HepG2 (cell line): ENCODE data around the gene IGF2. TPM values are rescaled to one million over a fixed set of nuclear protein-coding genes. Genes with fewer than 3 reads are reported as not detected.
A peak's percentile ranks its signal among the peaks of the same experiment; 100 is the strongest.

Experiments used
- ATAC-seq: fragments of 200-7000 bp; cut with Tn5 transposase; 3 replicates; pipeline ENCODE4 v1.9.1; 2020; ENCODE audit warnings: mild to moderate bottlenecking, moderate library complexity
- BruUV-seq: library from RNA; stranded (reverse); fragments of 400-500 nt; replicated peaks from 2 replicates; lab custom pipeline; 2021; lab: Mats Ljungman, UMichigan
- CTCF ChIA-PET: fragments of 300-600 bp; formaldehyde crosslinking; extraction: SDS; loops from one replicate; lab custom pipeline; 2021; ENCODE audit warnings: low total read pairs, inconsistent platforms, low intra/inter-chr PET ratio; lab: Yijun Ruan, JAX
- POLR2A ChIA-PET: fragments of 350-600 bp; sonication (Branson Sonifier 250); formaldehyde crosslinking; loops from one replicate; lab custom pipeline; 2020; ENCODE audit warnings: antibody characterized with exemption, inconsistent platforms; lab: Yijun Ruan, JAX
- DNase-seq: peaks from one replicate; pipeline ENCODE4 v3.0.0-alpha.2; 2015; ENCODE audit warnings: low spot score
- FAIRE-seq: peaks from 3 replicates; lab custom pipeline; 2011; peaks lifted over from hg19 to GRCh38; lab: Jason Lieb, UNC
- H2AFZ ChIP-seq: one replicate; pipeline ENCODE4 v1.6.1; 2011; ENCODE audit warnings: low read length, inconsistent platforms
- H3K27ac ChIP-seq: fragments of 300-600 bp; 3 replicates; pipeline ENCODE4 v1.8.0; 2011; ENCODE audit warnings: mixed run types, mild to moderate bottlenecking, mixed read lengths, low read length, inconsistent platforms; ENCODE audit not compliant: insufficient read depth; ENCODE audit errors: extremely low read length
- H3K27me3 ChIP-seq, 2 experiments: fragments of 200-600 bp in 1 of 2; 2 replicates in 1 of 2; 3 replicates in 1 of 2; pipeline versions ENCODE4 v1.6.0 to v1.8.0; 2011; ENCODE audit warnings: low read length in 2 of 2, mild to moderate bottlenecking in 2 of 2, moderate library complexity in 2 of 2, inconsistent platforms in 1 of 2; ENCODE audit not compliant: insufficient read depth in 2 of 2, control insufficient read depth in 1 of 2
- H3K36me3 ChIP-seq, 2 experiments: fragments of 200-600 bp in 1 of 2; replicated peaks in 1 of 2; 2 replicates in 1 of 2; 3 replicates in 1 of 2; pipeline versions ENCODE4 v1.5.1 to v1.8.0; 2011; ENCODE audit warnings: low read length in 2 of 2, inconsistent platforms in 1 of 2; ENCODE audit not compliant: insufficient read depth in 2 of 2, control insufficient read depth in 1 of 2
- H3K4me1 ChIP-seq: 2 replicates; pipeline ENCODE4 v1.5.1; 2012; ENCODE audit warnings: low read length, inconsistent platforms; ENCODE audit not compliant: insufficient read depth
- H3K4me2 ChIP-seq: 2 replicates; pipeline ENCODE4 v1.6.0; 2011; ENCODE audit warnings: low read depth, low read length, inconsistent platforms
- H3K4me3 ChIP-seq, 3 experiments: fragments of 200-600 bp in 1 of 3; sonication (generic), shearing (Covaris generic) in 1 of 3; replicated peaks in 1 of 3; 2 replicates each; pipeline ENCODE4 v1.5.1; 2011 to 2016; ENCODE audit warnings: low read length in 3 of 3, inconsistent platforms in 2 of 3, low read depth in 2 of 3, mild to moderate bottlenecking in 2 of 3, control low read depth in 1 of 3, mixed read lengths in 1 of 3; ENCODE audit not compliant: insufficient read depth in 1 of 3
- H3K79me2 ChIP-seq: one replicate; pipeline ENCODE4 v1.6.1; 2011; ENCODE audit warnings: low read length, inconsistent platforms; ENCODE audit not compliant: insufficient read depth
- H3K9ac ChIP-seq: 2 replicates; pipeline ENCODE4 v1.6.0; 2011; ENCODE audit warnings: mild to moderate bottlenecking, low read depth, low read length, inconsistent platforms; ENCODE audit not compliant: insufficient read depth
- H3K9me3 ChIP-seq: 2 replicates; pipeline ENCODE4 v1.5.1; 2012; ENCODE audit warnings: mild to moderate bottlenecking, low read length
- H4K20me1 ChIP-seq: 2 replicates; pipeline ENCODE4 v1.6.0; 2011; ENCODE audit warnings: inconsistent platforms, mild to moderate bottlenecking, low read length, moderate library complexity; ENCODE audit not compliant: insufficient read depth
- EED ChIP-seq: sonication (generic); formaldehyde crosslinking; IDR thresholded peaks from 2 replicates; pipeline ENCODE4 v1.5.0; 2020; ENCODE audit warnings: mild to moderate bottlenecking, missing genetic modification reagents
- MED1 ChIP-seq: sonication (generic); formaldehyde crosslinking; IDR thresholded peaks from 2 replicates; pipeline ENCODE4 v1.4.0; 2020; ENCODE audit warnings: missing genetic modification reagents
- TEAD2 ChIP-seq: sonication (generic); formaldehyde crosslinking; IDR thresholded peaks from 2 replicates; pipeline ENCODE4 v1.9.0; 2021; ENCODE audit warnings: missing genetic modification reagents
- WIZ ChIP-seq: sonication (generic); formaldehyde crosslinking; IDR thresholded peaks from 2 replicates; pipeline ENCODE4 v1.5.1; 2020; ENCODE audit warnings: mild to moderate bottlenecking, missing genetic modification reagents
- ZC3H13 ChIP-seq: sonication (generic); formaldehyde crosslinking; IDR thresholded peaks from 2 replicates; pipeline ENCODE4 v1.8.1; 2023; ENCODE audit warnings: mild to moderate bottlenecking, missing genetic modification reagents, moderate library complexity
- ZFP90 ChIP-seq: sonication (generic); formaldehyde crosslinking; IDR thresholded peaks from 2 replicates; pipeline ENCODE4 v1.8.0; 2022; ENCODE audit warnings: missing genetic modification reagents, mild to moderate bottlenecking, inconsistent platforms, borderline replicate concordance
- ZNF747 ChIP-seq: sonication (generic); formaldehyde crosslinking; IDR thresholded peaks from 2 replicates; pipeline ENCODE4 v1.8.1; 2023; ENCODE audit warnings: missing genetic modification reagents, mild to moderate bottlenecking, borderline replicate concordance
- ZSCAN12 ChIP-seq: sonication (generic); formaldehyde crosslinking; IDR thresholded peaks from 2 replicates; pipeline ENCODE4 v1.9.0; 2021; ENCODE audit warnings: mild to moderate bottlenecking, missing genetic modification reagents
- WGBS: methylation state at CpG from one replicate; pipeline ENCODE4 v1.1.6; 2017; ENCODE audit warnings: low lambda C conversion rate; 5-methylcytosine and 5-hydroxymethylcytosine counted together
- in situ Hi-C: cut with HindIII; loops from 2 replicates; pipeline ENCODE4 v1.10.0; 2017; ENCODE audit warnings: low pct_unique_long_range_greater_than_20kb; ENCODE audit not compliant: extremely low pct_ligation_motif_present
- intact Hi-C: fragments of 100-400 bp; cut with micrococcal nuclease; formaldehyde crosslinking; loops from one replicate; pipeline ENCODE4 v1.10.0; 2022; ENCODE audit not compliant: unreplicated experiment
- polyA plus RNA-seq, 8 experiments: library from polyadenylated mRNA; depleted of rRNA in 3 of 8; stranded (reverse) in 7 of 8; unstranded in 1 of 8; fragments of >200 nt; fragmentation: Illumina TruSeq in 4 of 8; extraction: Trizol in 4 of 8; gene quantifications; 2 replicates each; pipeline versions ENCODE4 v1.2.1 to v1.2.3, GENCODE V29; 2011 to 2016; ENCODE audit warnings: low read depth in 4 of 8, missing spikeins in 1 of 8, mixed read lengths in 1 of 8; ENCODE audit not compliant: insufficient read depth in 1 of 8
- total RNA-seq, 5 experiments: library from RNA; depleted of rRNA; stranded (reverse); fragments of >200 nt; fragmentation: Illumina TruSeq; extraction: Trizol; gene quantifications; 2 replicates each; pipeline ENCODE4 v1.2.3, GENCODE V29; 2016; ENCODE audit warnings: low read depth in 1 of 5
- TF ChIP-seq, protein P1 (sequence below): sonication (generic); formaldehyde crosslinking; IDR thresholded peaks from 2 replicates; pipeline ENCODE4 v1.8.0; 2023; ENCODE audit warnings: mild to moderate bottlenecking, missing genetic modification reagents
- TF ChIP-seq, protein P2 (sequence below): sonication (generic); formaldehyde crosslinking; IDR thresholded peaks from 2 replicates; pipeline ENCODE4 v1.5.0; 2020; ENCODE audit warnings: mild to moderate bottlenecking, missing genetic modification reagents
- TF ChIP-seq, protein P3 (sequence below): sonication (generic); formaldehyde crosslinking; IDR thresholded peaks from 2 replicates; pipeline ENCODE4 v1.9.0; 2021; ENCODE audit warnings: missing genetic modification reagents, mild to moderate bottlenecking, borderline replicate concordance
- TF ChIP-seq, protein P4 (sequence below): sonication (generic); formaldehyde crosslinking; IDR thresholded peaks from 2 replicates; pipeline ENCODE4 v1.4.0; 2020; ENCODE audit warnings: missing genetic modification reagents, borderline replicate concordance

Gene IGF2
- total and polyA plus RNA-seq, 2 of the 13 experiments (the other 11 are each of a cell fraction or from before 2014, with no cell fraction given), result 79.1 to 254 TPM

DNA sequence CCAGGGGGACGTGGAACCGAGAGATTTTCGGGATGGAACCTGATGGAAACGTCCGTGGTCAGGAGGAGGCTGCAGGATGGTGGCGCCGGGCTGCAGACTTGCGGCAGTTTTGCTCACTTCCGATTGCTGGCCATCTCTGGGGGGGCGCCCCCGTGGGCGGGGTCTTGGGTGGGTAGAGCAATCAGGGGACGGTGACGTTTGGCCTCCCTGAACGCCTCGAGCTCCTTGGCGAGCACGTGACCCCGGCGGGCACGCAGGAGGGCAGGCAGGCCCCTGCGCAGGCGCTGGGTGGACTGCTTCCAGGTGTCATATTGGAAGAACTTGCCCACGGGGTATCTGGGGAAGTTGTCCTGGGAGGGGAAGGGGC is 6.3 kb downstream of the IGF2 start:
- Histone ChIP-seq H3K36me3 (peaks cover 24 to 47% of the 10 kb centered on the region in 2 experiments; a peak in 4 of 5 replicates), H4K20me1 (peaks cover 71% of the 10 kb centered on the region), H3K27me3 (no peaks in the 10 kb centered on the region), H3K79me2 (peaks cover 15% of the 10 kb centered on the region), H3K4me1 (peaks cover 28% of the 10 kb centered on the region), H3K9me3 (no peaks in the 10 kb centered on the region), H2AFZ (no peak overlapping the region), H3K9ac (no peak overlapping the region), H3K4me3 (no peak overlapping the region), H3K4me2 (no peak overlapping the region), H3K27ac (no peak overlapping the region)
- WGBS, result 94% methylated on average over 15 of the region's 24 CpGs
- intact Hi-C loops, result no loop called here
- DNase-seq, result no peak
- ChIA-PET POLR2A (interaction anchor here (1.9 kb wide), 1 partner anchor 143 kb away, joined by 6 read pairs; no protein-coding TSS in a partner anchor), CTCF (no interaction called here)
- no peak for ATAC-seq
- FAIRE-seq, result no peak
- in situ Hi-C loops, result no loop called here
- BruUV-seq, result no TSS peak
- TF ChIP-seq ZFP90 (CRISPR knock-in tag) (0 out of 2 replicates have a peak, but pooled peaks have one; percentile 68), TEAD2 (CRISPR knock-in tag) (no peak), EED (CRISPR knock-in tag) (no peak), ZC3H13 (CRISPR knock-in tag) (peak; percentile 15; the same call in 1 of the 2 replicates), WIZ (0 out of 2 replicates have a peak, but pooled peaks have one; percentile 7), ZNF747 (CRISPR knock-in tag) (0 out of 2 replicates have a peak, but pooled peaks have one; percentile 11), MED1 (peak; percentile 23; the same call in 1 of the 2 replicates), ZSCAN12 (0 out of 2 replicates have a peak, but pooled peaks have one; percentile 60)
- TF ChIP-seq, protein P1, sequence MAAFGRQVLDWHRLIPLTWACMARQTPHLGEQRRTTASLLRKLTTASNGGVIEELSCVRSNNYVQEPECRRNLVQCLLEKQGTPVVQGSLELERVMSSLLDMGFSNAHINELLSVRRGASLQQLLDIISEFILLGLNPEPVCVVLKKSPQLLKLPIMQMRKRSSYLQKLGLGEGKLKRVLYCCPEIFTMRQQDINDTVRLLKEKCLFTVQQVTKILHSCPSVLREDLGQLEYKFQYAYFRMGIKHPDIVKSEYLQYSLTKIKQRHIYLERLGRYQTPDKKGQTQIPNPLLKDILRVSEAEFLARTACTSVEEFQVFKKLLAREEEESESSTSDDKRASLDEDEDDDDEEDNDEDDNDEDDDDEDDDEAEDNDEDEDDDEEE (CRISPR knock-in tag), result 0 out of 2 replicates have a peak, but pooled peaks have one; percentile 60
- TF ChIP-seq, protein P2, sequence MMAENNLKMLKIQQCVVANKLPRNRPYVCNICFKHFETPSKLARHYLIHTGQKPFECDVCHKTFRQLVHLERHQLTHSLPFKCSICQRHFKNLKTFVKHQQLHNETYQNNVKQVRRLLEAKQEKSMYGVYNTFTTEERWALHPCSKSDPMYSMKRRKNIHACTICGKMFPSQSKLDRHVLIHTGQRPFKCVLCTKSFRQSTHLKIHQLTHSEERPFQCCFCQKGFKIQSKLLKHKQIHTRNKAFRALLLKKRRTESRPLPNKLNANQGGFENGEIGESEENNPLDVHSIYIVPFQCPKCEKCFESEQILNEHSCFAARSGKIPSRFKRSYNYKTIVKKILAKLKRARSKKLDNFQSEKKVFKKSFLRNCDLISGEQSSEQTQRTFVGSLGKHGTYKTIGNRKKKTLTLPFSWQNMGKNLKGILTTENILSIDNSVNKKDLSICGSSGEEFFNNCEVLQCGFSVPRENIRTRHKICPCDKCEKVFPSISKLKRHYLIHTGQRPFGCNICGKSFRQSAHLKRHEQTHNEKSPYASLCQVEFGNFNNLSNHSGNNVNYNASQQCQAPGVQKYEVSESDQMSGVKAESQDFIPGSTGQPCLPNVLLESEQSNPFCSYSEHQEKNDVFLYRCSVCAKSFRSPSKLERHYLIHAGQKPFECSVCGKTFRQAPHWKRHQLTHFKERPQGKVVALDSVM (CRISPR knock-in tag), result no peak
- TF ChIP-seq, protein P3, sequence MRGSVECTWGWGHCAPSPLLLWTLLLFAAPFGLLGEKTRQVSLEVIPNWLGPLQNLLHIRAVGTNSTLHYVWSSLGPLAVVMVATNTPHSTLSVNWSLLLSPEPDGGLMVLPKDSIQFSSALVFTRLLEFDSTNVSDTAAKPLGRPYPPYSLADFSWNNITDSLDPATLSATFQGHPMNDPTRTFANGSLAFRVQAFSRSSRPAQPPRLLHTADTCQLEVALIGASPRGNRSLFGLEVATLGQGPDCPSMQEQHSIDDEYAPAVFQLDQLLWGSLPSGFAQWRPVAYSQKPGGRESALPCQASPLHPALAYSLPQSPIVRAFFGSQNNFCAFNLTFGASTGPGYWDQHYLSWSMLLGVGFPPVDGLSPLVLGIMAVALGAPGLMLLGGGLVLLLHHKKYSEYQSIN, result no peak
- TF ChIP-seq, protein P4, sequence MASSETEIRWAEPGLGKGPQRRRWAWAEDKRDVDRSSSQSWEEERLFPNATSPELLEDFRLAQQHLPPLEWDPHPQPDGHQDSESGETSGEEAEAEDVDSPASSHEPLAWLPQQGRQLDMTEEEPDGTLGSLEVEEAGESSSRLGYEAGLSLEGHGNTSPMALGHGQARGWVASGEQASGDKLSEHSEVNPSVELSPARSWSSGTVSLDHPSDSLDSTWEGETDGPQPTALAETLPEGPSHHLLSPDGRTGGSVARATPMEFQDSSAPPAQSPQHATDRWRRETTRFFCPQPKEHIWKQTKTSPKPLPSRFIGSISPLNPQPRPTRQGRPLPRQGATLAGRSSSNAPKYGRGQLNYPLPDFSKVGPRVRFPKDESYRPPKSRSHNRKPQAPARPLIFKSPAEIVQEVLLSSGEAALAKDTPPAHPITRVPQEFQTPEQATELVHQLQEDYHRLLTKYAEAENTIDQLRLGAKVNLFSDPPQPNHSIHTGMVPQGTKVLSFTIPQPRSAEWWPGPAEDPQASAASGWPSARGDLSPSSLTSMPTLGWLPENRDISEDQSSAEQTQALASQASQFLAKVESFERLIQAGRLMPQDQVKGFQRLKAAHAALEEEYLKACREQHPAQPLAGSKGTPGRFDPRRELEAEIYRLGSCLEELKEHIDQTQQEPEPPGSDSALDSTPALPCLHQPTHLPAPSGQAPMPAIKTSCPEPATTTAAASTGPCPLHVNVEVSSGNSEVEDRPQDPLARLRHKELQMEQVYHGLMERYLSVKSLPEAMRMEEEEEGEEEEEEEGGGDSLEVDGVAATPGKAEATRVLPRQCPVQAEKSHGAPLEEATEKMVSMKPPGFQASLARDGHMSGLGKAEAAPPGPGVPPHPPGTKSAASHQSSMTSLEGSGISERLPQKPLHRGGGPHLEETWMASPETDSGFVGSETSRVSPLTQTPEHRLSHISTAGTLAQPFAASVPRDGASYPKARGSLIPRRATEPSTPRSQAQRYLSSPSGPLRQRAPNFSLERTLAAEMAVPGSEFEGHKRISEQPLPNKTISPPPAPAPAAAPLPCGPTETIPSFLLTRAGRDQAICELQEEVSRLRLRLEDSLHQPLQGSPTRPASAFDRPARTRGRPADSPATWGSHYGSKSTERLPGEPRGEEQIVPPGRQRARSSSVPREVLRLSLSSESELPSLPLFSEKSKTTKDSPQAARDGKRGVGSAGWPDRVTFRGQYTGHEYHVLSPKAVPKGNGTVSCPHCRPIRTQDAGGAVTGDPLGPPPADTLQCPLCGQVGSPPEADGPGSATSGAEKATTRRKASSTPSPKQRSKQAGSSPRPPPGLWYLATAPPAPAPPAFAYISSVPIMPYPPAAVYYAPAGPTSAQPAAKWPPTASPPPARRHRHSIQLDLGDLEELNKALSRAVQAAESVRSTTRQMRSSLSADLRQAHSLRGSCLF, result no peak
